Activated CD4-positive, alpha-beta T cell treated with anti-CD3 and anti-CD28 coated beads, Interleukin-2, Interleukin-4, amounts not matched to agents 100 ng/mL and 50 ng/mL, durations not matched to agents 16 hours and 8 hours (primary cell): Measurements from ENCODE around the gene PIGQ.

Experiments used
- DNase-seq: peaks from one replicate; pipeline ENCODE4 v3.0.0-alpha.2; 2020; ENCODE audit warnings: low spot score

PIGQ gene

GRCh38 chr16:534135-534534, 35.6 kb upstream of the PIGQ start:
- DNase-seq: no peak

GRCh38 chr16:534856-535445, 34.8 kb upstream of the PIGQ start:
- DNase-seq: no peak

GRCh38 chr16:535446-536405, 34.0 kb upstream of the PIGQ start:
- no peak for DNase-seq

DNA sequence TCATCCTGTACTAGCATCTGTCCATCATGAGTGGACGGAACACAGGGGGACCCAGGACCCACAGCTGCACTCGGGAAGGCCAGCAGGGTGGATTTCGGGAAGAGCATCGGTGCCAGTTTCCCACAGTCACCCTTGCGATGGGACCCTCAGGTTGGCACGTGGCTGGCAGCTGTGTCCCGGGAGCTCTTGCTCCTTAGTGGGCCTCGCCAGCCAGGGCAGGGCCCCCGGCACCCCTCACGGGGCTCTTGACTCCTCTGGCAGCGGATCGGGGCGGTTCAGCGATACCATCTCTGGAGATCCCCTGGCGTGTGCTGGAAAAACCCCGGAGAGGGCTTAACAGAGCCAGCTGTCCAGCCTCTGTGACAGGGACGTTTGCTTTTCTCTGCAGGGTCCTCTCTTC, 33.0 kb upstream of the PIGQ start:
- DNase-seq: no peak

GRCh38 chr16:537415-538335, 32.1 kb upstream of the PIGQ start:
- DNase-seq: no peak

DNA sequence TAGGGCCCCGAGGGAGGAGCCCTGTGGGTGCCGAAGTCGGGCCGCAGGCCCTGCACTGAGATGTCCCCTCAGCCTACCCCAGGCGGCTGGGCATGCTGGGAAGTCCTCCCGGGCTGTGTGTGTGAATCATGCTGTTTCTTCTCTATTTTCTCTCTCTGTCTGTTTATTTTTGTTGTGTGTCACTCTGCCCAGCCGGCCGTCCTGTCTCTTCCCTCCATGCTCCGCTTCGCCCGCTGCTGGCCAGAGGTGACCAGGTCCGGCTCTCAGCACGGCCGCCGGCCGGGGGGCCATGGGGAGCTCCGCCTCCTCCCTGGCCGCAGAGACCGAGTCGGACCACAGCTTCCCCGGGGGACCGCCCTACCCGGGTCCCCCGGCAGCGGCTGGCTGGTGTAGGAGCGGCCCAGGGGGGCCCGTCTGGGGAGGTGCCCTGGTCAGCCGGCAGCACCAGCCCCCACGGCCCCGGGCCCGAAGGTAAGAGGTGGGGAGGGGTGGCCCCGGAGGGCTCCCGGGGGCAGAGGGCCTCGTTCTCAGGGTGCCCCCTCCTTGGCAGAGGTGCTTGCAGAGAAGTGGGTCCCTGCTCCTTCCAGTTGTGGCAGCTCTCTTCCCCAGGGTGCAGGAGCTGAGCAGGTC, 29.8 kb upstream of the PIGQ start:
- DNase-seq: no peak

DNA sequence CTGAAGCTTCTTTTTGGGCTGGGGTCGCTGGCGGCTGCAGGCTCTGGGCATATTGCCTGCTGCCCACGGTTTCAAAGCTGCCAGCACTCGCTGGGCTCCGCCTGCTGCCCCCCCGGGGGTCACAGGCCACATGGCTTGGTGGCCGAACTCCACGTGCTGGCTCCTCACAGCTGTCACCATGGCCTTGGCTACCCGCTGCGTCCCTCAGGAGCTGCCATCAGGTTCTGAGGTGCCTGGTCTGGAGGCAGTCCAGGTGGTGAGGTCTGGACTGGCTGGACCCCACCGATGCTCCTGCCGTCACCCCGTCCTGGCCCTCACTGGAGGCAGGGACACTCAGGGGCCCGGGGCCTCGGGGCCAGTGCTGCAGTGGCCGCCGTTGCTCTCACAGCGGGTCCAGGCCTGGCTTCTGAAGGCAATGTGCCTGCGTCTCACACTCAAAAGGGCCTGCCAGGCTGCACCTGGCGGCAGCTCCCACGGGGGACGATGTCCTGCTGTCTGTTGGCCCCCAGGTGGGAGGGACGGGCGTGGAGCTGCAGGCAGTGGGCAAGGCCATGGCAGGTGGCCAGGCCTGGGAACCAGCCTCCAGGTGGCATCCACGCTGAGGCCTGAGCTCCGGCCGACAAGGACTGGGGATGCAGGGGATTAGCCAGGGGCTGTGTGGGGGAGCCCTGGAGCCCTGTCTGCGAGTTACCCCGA, 29.0 kb upstream of the PIGQ start:
- no peak for DNase-seq

DNA sequence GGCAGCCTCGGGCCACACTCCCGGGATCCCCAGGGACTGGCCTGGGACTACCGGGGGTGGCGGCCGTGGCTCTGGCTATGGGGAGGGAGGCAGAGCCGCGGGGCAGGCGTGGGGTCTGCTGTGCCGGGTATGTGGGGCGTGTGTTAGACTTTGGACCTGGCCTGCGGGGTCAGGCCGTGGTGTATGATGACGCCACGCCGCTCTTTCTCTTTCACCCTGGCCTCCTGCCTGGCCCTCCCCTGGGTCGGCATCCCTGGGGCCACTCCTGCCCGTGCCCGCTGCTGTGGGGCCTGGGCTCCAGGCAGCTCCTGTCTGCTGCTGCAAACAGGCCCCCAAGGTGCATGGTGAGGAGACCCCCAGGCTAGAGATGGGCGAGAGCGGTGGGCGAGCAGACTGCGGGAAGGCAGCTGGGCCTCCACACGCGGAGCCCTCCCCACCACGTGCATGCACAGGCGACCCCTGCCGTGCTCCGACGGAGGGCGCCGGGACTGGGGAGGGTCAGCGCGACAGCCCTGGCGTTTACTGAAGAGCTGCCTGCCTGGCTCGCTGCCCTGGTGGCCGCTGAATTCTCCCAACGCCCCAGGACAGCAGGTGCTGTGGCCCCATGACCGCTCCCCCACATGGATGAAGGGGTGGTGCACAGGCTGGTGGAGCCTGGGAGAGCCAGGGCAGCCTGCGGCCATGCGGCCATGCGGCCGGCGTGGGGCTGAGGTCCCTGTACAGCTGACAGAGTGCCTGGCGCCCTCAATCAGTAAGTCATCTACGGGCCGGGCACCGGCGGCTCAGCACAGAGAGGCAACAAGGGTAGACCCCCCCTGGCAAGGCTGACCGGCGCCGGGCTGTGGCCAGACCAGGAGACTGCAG, 26.2 kb upstream of the PIGQ start:
- no peak for DNase-seq

DNA sequence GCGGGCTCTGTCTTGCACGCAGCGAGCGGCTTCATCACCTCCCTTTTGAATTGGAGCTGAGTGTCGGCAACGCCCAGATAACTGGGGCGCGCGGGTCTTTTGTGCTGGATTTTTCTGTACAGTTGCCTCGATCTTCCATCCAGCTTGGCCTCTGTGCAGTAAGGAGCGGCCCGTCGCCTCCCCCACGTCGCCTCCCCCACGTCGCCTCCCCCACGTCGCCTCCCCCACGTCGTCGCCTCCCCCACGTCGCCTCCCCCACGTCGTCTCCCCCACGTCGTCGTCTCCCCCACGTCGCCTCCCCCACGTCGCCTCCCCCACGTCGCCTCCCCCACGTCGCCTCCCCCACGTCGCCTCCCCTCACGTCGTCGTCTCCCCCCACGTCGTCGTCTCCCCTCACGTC, 25.3 kb upstream of the PIGQ start:
- no peak for DNase-seq

GRCh38 chr16:546909-547770, 22.6 kb upstream of the PIGQ start:
- DNase-seq: peak; percentile 14

- DNase-seq: no peak
Observed at GRCh38 chr16:548586-548985, 21.2 kb upstream of the PIGQ start.

- no peak for DNase-seq
Observed at GRCh38 chr16:549544-550263, 20.1 kb upstream of the PIGQ start.

GRCh38 chr16:551210-551609, 18.6 kb upstream of the PIGQ start:
- no peak for DNase-seq

DNA sequence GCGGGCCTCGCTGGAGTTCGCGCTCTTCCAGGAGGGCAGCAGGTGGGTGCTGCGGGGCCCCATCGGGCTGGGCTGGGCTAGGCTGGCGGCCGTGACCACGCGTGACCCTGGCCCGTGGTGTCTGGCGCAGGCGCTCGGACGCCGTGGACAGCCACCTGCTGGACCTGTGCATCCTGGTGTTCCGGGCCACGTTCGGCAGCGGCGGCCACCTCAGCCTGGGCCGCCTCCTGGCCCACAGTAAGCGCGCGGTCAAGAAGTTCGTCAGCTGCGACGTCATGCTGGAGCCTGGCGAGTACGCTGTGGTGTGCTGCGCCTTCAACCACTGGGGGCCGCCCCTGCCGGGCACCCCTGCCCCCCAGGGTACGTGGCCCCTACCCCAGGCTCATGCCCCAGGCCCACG, 17.6 kb upstream of the PIGQ start:
- no peak for DNase-seq

DNA sequence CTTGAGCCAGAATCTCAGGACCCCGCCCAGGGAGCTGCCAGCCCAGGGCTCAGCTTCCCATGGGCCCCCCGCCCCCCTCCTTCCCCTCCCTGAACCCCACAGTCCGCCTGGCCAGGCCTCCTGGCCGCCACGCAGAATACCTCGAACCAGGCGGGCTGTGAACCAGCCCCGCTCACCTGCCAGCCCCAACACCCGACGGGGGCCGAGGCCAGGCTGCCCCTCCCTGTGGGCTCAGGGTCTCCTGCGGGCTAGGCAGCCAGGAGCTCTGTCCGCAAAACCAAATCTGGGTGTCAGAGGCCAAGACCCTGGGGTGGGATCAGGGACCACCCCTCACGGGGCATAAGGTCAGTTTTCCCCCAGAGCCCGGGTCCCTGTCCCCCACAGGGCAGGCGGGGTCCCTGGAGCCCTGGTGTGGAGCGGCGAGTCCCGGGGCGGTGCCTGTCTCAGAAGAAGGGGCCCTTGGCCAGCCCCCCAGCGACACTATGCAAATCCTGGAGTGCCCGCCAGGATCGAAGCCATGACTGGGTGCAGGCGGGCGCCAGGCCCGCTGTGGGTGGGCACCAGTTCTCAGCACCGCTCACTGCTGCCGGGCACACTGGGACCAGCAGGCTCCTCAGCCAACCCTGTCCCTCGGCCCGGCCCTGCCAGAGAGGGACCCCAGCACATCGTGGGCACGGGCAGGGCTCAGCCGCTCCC, 16.0 kb upstream of the PIGQ start:
- DNase-seq: no peak

GRCh38 chr16:554297-554621, 15.5 kb upstream of the PIGQ start:
- no peak for DNase-seq

DNA sequence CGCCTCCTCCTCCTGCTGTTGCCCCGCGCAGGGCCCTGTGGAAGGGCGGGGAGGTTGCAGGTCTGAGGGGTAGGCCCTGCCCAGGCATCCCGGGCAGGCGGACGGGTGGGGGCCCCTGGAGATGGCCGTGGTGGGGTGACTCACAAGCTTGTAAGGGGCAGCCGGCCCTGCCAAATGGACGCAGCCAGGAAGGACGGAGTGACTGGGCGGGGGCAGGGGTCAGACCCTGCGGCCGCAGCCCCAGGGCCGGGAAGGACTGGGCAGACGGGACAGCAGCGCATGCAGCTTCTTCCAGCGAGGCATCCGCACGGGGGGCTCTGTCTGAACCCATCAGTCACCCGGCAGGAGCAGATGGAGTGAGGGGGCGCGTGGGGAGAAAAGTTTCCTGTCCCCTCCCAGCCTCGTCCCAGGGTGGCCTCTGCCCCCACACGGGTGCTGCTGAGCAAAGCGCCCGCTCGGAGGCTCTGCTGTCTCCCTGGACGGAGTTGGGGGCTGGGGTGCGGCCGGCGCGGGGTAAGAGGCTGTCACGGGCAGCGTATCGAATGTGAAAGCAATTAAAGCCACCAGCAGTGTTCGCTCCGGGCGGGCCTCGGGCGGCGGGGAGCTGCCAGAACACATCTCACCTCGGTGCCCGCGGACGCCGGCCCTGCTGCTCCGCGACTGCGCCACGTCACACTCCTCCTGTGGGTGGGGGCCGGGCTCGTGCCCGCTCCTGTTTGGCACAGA, 15.0 kb upstream of the PIGQ start:
- DNase-seq: no peak
